GM12891 (cell line): ENCODE data around the gene NSMCE3. TPM values are rescaled to one million over a fixed set of nuclear protein-coding genes. Genes with fewer than 3 reads are reported as not detected.

Experiments
- DNase-seq: peaks from one replicate; pipeline ENCODE4 v3.0.0; 2011; ENCODE audit warnings: low spot score; ENCODE audit not compliant: insufficient read length
- FAIRE-seq: peaks from 2 replicates; lab custom pipeline; 2011; peaks lifted over from hg19 to GRCh38; lab: Jason Lieb, UNC
- PAX5 ChIP-seq: IDR thresholded peaks from 2 replicates; pipeline ENCODE4 v1.6.1; 2011; ENCODE audit warnings: low read length, moderate library complexity, mild to moderate bottlenecking; ENCODE audit not compliant: insufficient read depth, severe bottlenecking
- POLR2A ChIP-seq: IDR thresholded peaks from 2 replicates; pipeline ENCODE4 v1.6.1; 2011; ENCODE audit warnings: low read depth, low read length, control low read depth
- POLR2AphosphoS5 ChIP-seq: IDR thresholded peaks from 2 replicates; pipeline ENCODE4 v1.6.1; 2011; ENCODE audit warnings: low read depth, low read length, control low read depth
- POU2F2 ChIP-seq: IDR thresholded peaks from 2 replicates; pipeline ENCODE4 v1.6.1; 2011; ENCODE audit warnings: low read depth, mild to moderate bottlenecking, control low read depth, low read length, moderate library complexity
- SPI1 ChIP-seq: IDR thresholded peaks from 2 replicates; pipeline ENCODE4 v1.6.1; 2011; ENCODE audit warnings: low read depth, low read length, control low read depth
- TAF1 ChIP-seq: IDR thresholded peaks from 2 replicates; pipeline ENCODE4 v1.6.1; 2011; ENCODE audit warnings: low read depth, low read length, control low read depth
- polyA plus RNA-seq: library from polyadenylated mRNA; unstranded; fragments of >200 nt; gene quantifications from one replicate; pipeline ENCODE4 v1.2.1, GENCODE V29; 2012; ENCODE audit warnings: low read depth, missing spikeins, inconsistent platforms; ENCODE audit not compliant: missing spikeins

NSMCE3 gene
- polyA plus RNA-seq, result 5.7 TPM

- TF ChIP-seq PAX5, result no peak
- peak; percentile 22; the same call in 1 of the 2 replicates for TF ChIP-seq SPI1
- 0 out of 2 replicates have a peak, but pooled peaks have one; percentile 36 for TF ChIP-seq POU2F2
- peak; percentile 63; the same call in 1 of the 2 replicates for TF ChIP-seq POLR2A
- peak; percentile 74; the same call in 1 of the 2 replicates for TF ChIP-seq POLR2AphosphoS5
- TF ChIP-seq TAF1, result peak; percentile 77
- FAIRE-seq (peak; percentile 98), DNase-seq (peak; percentile 70)
Measured at GRCh38 chr15:29269485-29270168, at the start of gene NSMCE3. Gene NSMCE3, minus strand, starts transcription at chr15:29269822. Its CDS starts 117 bp downstream, at chr15:29269705.

- DNase-seq, result no peak
- TF ChIP-seq POLR2AphosphoS5, result no peak
- no peak for TF ChIP-seq SPI1
- no peak for TF ChIP-seq PAX5
- no peak for TF ChIP-seq POLR2A
- no peak for TF ChIP-seq TAF1
- no peak for TF ChIP-seq POU2F2
- FAIRE-seq, result no peak
Measured at GRCh38 chr15:29316422-29316821, 46.8 kb upstream of the NSMCE3 start.

- no peak for FAIRE-seq
- TF ChIP-seq POU2F2, result no peak; the same call in 1 of the 2 replicates
- TF ChIP-seq PAX5, result no peak
- no peak for TF ChIP-seq SPI1
- TF ChIP-seq POLR2AphosphoS5, result no peak
- TF ChIP-seq TAF1, result no peak
- TF ChIP-seq POLR2A, result no peak
- DNase-seq, result no peak
Measured at GRCh38 chr15:29312387-29312786, 42.8 kb upstream of the NSMCE3 start.

- TF ChIP-seq POLR2A (no peak), TAF1 (no peak), PAX5 (no peak), SPI1 (no peak), POLR2AphosphoS5 (no peak), POU2F2 (no peak)
- DNase-seq, result no peak
- FAIRE-seq, result no peak
Measured at GRCh38 chr15:29311696-29312095, 42.1 kb upstream of the NSMCE3 start.

GRCh38 chr15:29309139-29309538 lies 39.5 kb upstream of the NSMCE3 start:
- FAIRE-seq, result peak; percentile 63
- DNase-seq, result no peak
- no peak for TF ChIP-seq PAX5
- no peak for TF ChIP-seq POU2F2
- no peak for TF ChIP-seq POLR2A
- no peak for TF ChIP-seq TAF1
- peak; percentile 93 for TF ChIP-seq SPI1
- TF ChIP-seq POLR2AphosphoS5, result no peak

GRCh38 chr15:29308299-29308698 lies 38.7 kb upstream of the NSMCE3 start:
- TF ChIP-seq POLR2A, result no peak
- TF ChIP-seq PAX5, result no peak
- TF ChIP-seq TAF1, result no peak
- no peak for TF ChIP-seq POLR2AphosphoS5
- TF ChIP-seq POU2F2, result no peak
- no peak for TF ChIP-seq SPI1
- FAIRE-seq (no peak), DNase-seq (no peak)

- DNase-seq (no peak), FAIRE-seq (no peak)
- TF ChIP-seq PAX5, result no peak
- peak; percentile 29; the same call in 1 of the 2 replicates for TF ChIP-seq SPI1
Measured at GRCh38 chr15:29305556-29305955, 35.9 kb upstream of the NSMCE3 start.

- no peak for TF ChIP-seq POLR2A
- TF ChIP-seq SPI1, result no peak
- no peak for TF ChIP-seq TAF1
- DNase-seq (no peak), FAIRE-seq (no peak)
Measured at GRCh38 chr15:29302871-29303270, 33.2 kb upstream of the NSMCE3 start.

- DNase-seq, result no peak
- TF ChIP-seq POLR2A (no peak), SPI1 (no peak), POU2F2 (no peak), POLR2AphosphoS5 (no peak), PAX5 (no peak)
- no peak for FAIRE-seq
Measured at GRCh38 chr15:29299784-29300183, 30.2 kb upstream of the NSMCE3 start.

- no peak for TF ChIP-seq TAF1
- no peak for TF ChIP-seq POLR2AphosphoS5
- TF ChIP-seq PAX5, result no peak
- TF ChIP-seq POLR2A, result no peak
- TF ChIP-seq SPI1, result no peak
- TF ChIP-seq POU2F2, result no peak
- no peak for FAIRE-seq
- no peak for DNase-seq
Measured at GRCh38 chr15:29299331-29299730, 29.7 kb upstream of the NSMCE3 start.
